ENCODE measurements around the gene ARRB1. TPM values are rescaled to one million over a fixed set of nuclear protein-coding genes. Genes with fewer than 3 reads are reported as not detected.

Gene ARRB1
- polyA plus RNA-seq, 1 of the 3 experiments (the other 2 are of a cell fraction) = 7.0 TPM

GRCh38 chr11:75267171-75267970 lies 84.1 kb downstream of the ARRB1 start:
- Histone ChIP-seq H4K20me1 (ENCODE audit: insufficient read depth) (no peaks in the 10 kb centered on the region), H3K4me2 (no peak overlapping the region), H3K9me2 (no peaks in the 10 kb centered on the region), H3K4me1 (ENCODE audit: control insufficient read depth in 1 of 2, insufficient read depth in 2 of 2, low read depth in 1 of 2, low read length in 1 of 2) (peaks cover 0 to 12% of the 10 kb centered on the region in 2 experiments; a peak in 1 of 4 replicates), H3K36me3 (replicated peaks in 1 of 2; ENCODE audit: control insufficient read depth in 1 of 2, insufficient read depth in 2 of 2, low read length in 1 of 2) (no peaks in the 10 kb centered on the region), H3K9ac (no peak overlapping the region), H3F3A (replicated peaks; ENCODE audit: insufficient read depth) (peaks cover 3% of the 10 kb centered on the region), H3K27me3 (ENCODE audit: insufficient read depth) (no peaks in the 10 kb centered on the region), H3K9me3 (no peaks in the 10 kb centered on the region), H2AFZ (ENCODE audit: low read depth) (no peak overlapping the region), H3K27ac (ENCODE audit: low read depth in 2 of 2, low read length in 1 of 2) (no peak overlapping the region), H3K79me2 (ENCODE audit: insufficient read depth) (no peaks in the 10 kb centered on the region), H3K4me3 (ENCODE audit: low read depth in 2 of 2, low read length in 1 of 2) (no peak overlapping the region)
- 86% methylated on average over 26 of the region's 27 CpGs for WGBS (ENCODE audit: low lambda C conversion rate)
- DNase-seq = no peak
- CTCF ChIA-PET = interaction anchor here (3.2 kb wide), 1 partner anchor 13 kb away, joined by 12 read pairs; no protein-coding TSS in a partner anchor
- TF ChIP-seq EZH2phosphoT487 (IDR thresholded peaks at IDR 0.05; ENCODE audit: borderline replicate concordance, low read depth) = no peak
- no peak for TF ChIP-seq GABPA (IDR thresholded peaks at IDR 0.05; ENCODE audit: low read depth)
- no peak for TF ChIP-seq RFX5 (IDR thresholded peaks at IDR 0.05; ENCODE audit: low read length)
- no peak for TF ChIP-seq ZBTB33 (IDR thresholded peaks at IDR 0.05; ENCODE audit: borderline replicate concordance, low read depth)
- no peak for TF ChIP-seq POLR2AphosphoS5 (IDR thresholded peaks at IDR 0.05; ENCODE audit: low read depth, low read length)
- TF ChIP-seq NRF1 (IDR thresholded peaks at IDR 0.05; ENCODE audit: low read depth, low read length) = no peak
- POLR2A ChIA-PET = no interaction called here

- H3K9ac ChIP-seq = no peak overlapping the region
- H4K20me1 ChIP-seq (ENCODE audit: insufficient read depth) = no peaks in the 10 kb centered on the region
- no peaks in the 10 kb centered on the region for H3K79me2 ChIP-seq (ENCODE audit: insufficient read depth)
- POLR2A ChIA-PET = no interaction called here
- H3K36me3 ChIP-seq (replicated peaks in 1 of 2; ENCODE audit: control insufficient read depth in 1 of 2, insufficient read depth in 2 of 2, low read length in 1 of 2) = no peaks in the 10 kb centered on the region
- no peak overlapping the region for H3K4me3 ChIP-seq (ENCODE audit: low read depth in 2 of 2, low read length in 1 of 2)
- no peak overlapping the region for H2AFZ ChIP-seq (ENCODE audit: low read depth)
- CTCF ChIA-PET = interaction anchor here (0.8 to 3.2 kb wide), 6 partner anchors 14 to 126 kb away, joined by 3 to 13 read pairs (median 4); no protein-coding TSS in a partner anchor
- H3K9me2 ChIP-seq = no peaks in the 10 kb centered on the region
- H3F3A ChIP-seq (replicated peaks; ENCODE audit: insufficient read depth) = peaks cover under 1% of the 10 kb centered on the region
- DNase-seq = peak; percentile 65
- no peaks in the 10 kb centered on the region for H3K9me3 ChIP-seq
- H3K27ac ChIP-seq (ENCODE audit: low read depth in 2 of 2, low read length in 1 of 2) = no peak overlapping the region
- H3K4me2 ChIP-seq = no peak overlapping the region
- WGBS (ENCODE audit: low lambda C conversion rate) = 80% methylated on average over 17 of the region's 17 CpGs
- peaks cover 0 to 12% of the 10 kb centered on the region in 2 experiments; a peak in 1 of 4 replicates for H3K4me1 ChIP-seq (ENCODE audit: control insufficient read depth in 1 of 2, insufficient read depth in 2 of 2, low read depth in 1 of 2, low read length in 1 of 2)
- no peaks in the 10 kb centered on the region for H3K27me3 ChIP-seq (ENCODE audit: insufficient read depth)
- TF ChIP-seq CHD2 (IDR thresholded peaks at IDR 0.05; ENCODE audit: low read length, partially characterized antibody) = no peak
- no peak for TF ChIP-seq MXI1 (IDR thresholded peaks at IDR 0.05; ENCODE audit: low read depth, low read length)
- TF ChIP-seq USF2 (IDR thresholded peaks at IDR 0.05; ENCODE audit: borderline replicate concordance, low read depth, low read length) = no peak
- TF ChIP-seq RXRA (IDR thresholded peaks at IDR 0.05; ENCODE audit: borderline replicate concordance, low read depth) = no peak
- TF ChIP-seq NFIC (IDR thresholded peaks at IDR 0.05; ENCODE audit: borderline replicate concordance) = no peak
- TF ChIP-seq RAD21 (IDR thresholded peaks at IDR 0.05; ENCODE audit: low read length) = no peak
- no peak for TF ChIP-seq FOXJ3 (CRISPR knock-in tag; IDR thresholded peaks at IDR 0.05)
- no peak for TF ChIP-seq EZH2phosphoT487 (IDR thresholded peaks at IDR 0.05; ENCODE audit: borderline replicate concordance, low read depth)
- TF ChIP-seq SIN3A (IDR thresholded peaks at IDR 0.05; ENCODE audit: borderline replicate concordance, low read depth, low read length) = no peak
- TF ChIP-seq PBX3 (IDR thresholded peaks at IDR 0.05) = no peak
- no peak for TF ChIP-seq TAF1 (IDR thresholded peaks at IDR 0.05; ENCODE audit: borderline replicate concordance, low read depth, low read length)
- TF ChIP-seq ELF1 (IDR thresholded peaks at IDR 0.05) = no peak
- TF ChIP-seq YY1 (IDR thresholded peaks at IDR 0.05; ENCODE audit: low read depth) = no peak
- no peak for TF ChIP-seq SMC3 (IDR thresholded peaks at IDR 0.05; ENCODE audit: low read depth, low read length)
- no peak for TF ChIP-seq ZBTB33 (IDR thresholded peaks at IDR 0.05; ENCODE audit: borderline replicate concordance, low read depth)
- TF ChIP-seq POLR2AphosphoS5 (IDR thresholded peaks at IDR 0.05; ENCODE audit: low read depth, low read length) = no peak
Observed at GRCh38 chr11:75265851-75266531, 85.5 kb downstream of the ARRB1 start.

Data from SK-N-SH (cell line).